Measurements from ENCODE around the gene PPP1R16B.

DNA sequence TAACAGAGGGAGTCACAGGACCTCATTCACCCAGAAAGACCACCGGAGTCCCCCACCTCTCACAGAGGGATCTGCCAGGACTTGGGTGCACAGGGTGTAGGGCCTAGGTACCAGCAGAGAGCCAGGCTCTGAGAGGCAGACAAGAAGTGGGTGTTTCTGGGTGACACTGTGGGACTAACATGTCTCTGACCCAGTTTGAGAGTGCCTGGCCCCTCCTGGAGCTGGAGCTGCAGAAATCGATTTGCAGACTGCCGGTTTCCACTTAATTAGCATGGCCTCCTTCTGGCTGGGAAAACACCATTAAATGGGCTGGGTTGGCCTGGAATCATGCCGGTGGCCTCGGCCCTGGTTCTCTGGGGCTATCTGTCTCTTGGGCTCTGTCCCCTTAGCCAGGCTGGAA, 59.2 kb downstream of the PPP1R16B start:
- TF ChIP-seq CTCF (IDR thresholded peaks at IDR 0.05) (no peak), POLR2A (IDR thresholded peaks at IDR 0.05) (no peak)

Data from right lobe of liver (tissue), 4 donors.